Smooth muscle cell (in vitro differentiated cells): ENCODE data around the gene HOXA5. TPM values are rescaled to one million over a fixed set of nuclear protein-coding genes. Genes with fewer than 3 reads are reported as not detected.
A peak's percentile ranks its signal among the peaks of the same experiment; 100 is the strongest.

Experiments
- DNase-seq: peaks from one replicate; lab custom pipeline; 2025; ENCODE audit not compliant: unreplicated experiment; lab: John Stamatoyannopoulos, UW
- H2AFZ ChIP-seq: fragments of 200-600 bp; sonication (generic); 2 replicates; pipeline ENCODE4 v1.6.0; 2016; ENCODE audit warnings: antibody characterized with exemption, low read depth, mild to moderate bottlenecking
- H3F3A ChIP-seq: fragments of 200-600 bp; sonication (generic); 2 replicates; pipeline ENCODE4 v1.6.0; 2017; ENCODE audit warnings: antibody characterized with exemption, low read depth
- H3K27ac ChIP-seq: fragments of 200-600 bp; sonication (generic); 2 replicates; pipeline ENCODE4 v1.5.1; 2016; ENCODE audit warnings: low read depth, mild to moderate bottlenecking
- H3K27me3 ChIP-seq: fragments of 200-600 bp; sonication (generic); 2 replicates; pipeline ENCODE4 v1.6.1; 2016; ENCODE audit warnings: low read depth, mild to moderate bottlenecking
- H3K36me3 ChIP-seq: fragments of 200-600 bp; sonication (generic); 2 replicates; pipeline ENCODE4 v1.5.1; 2016; ENCODE audit warnings: low read depth
- H3K4me1 ChIP-seq: fragments of 200-600 bp; sonication (generic); 2 replicates; pipeline ENCODE4 v1.5.1; 2016; ENCODE audit warnings: low read depth
- H3K4me2 ChIP-seq: fragments of 200-600 bp; sonication (generic); 2 replicates; pipeline ENCODE4 v1.6.0; 2016; ENCODE audit warnings: mild to moderate bottlenecking
- H3K4me3 ChIP-seq: fragments of 200-600 bp; sonication (generic); 2 replicates; pipeline ENCODE4 v1.5.1; 2016; ENCODE audit warnings: mild to moderate bottlenecking
- H3K79me2 ChIP-seq: fragments of 200-600 bp; sonication (generic); 2 replicates; pipeline ENCODE4 v1.6.0; 2016; ENCODE audit warnings: low read depth, mild to moderate bottlenecking
- H3K9ac ChIP-seq: fragments of 200-600 bp; sonication (generic); 2 replicates; pipeline ENCODE4 v1.6.0; 2016; ENCODE audit warnings: low read depth
- H3K9me3 ChIP-seq: fragments of 200-600 bp; sonication (generic); replicated peaks from 2 replicates; pipeline ENCODE4 v1.5.1; 2016; ENCODE audit warnings: low read depth
- H4K20me1 ChIP-seq: fragments of 200-600 bp; sonication (generic); 2 replicates; pipeline ENCODE4 v1.6.0; 2016; ENCODE audit warnings: low read depth
- CTCF ChIP-seq: fragments of 200-600 bp; sonication (generic); IDR thresholded peaks from 2 replicates; pipeline ENCODE4 v1.5.1; 2017; ENCODE audit warnings: borderline replicate concordance, mild to moderate bottlenecking, antibody characterized with exemption; ENCODE audit not compliant: insufficient read depth, poor library complexity, severe bottlenecking
- WGBS: methylation state at CpG from one replicate; pipeline ENCODE4 v1.1.7; 2016; ENCODE audit warnings: low lambda C conversion rate; 5-methylcytosine and 5-hydroxymethylcytosine counted together
- polyA plus RNA-seq: library from polyadenylated mRNA; unstranded; fragments of >200 nt; fragmentation: Nextera tagmentation; extraction: Ambion mirVana; gene quantifications from 2 replicates; pipeline ENCODE4 v1.2.1, GENCODE V29; 2016
- total RNA-seq: library from RNA; depleted of rRNA; stranded (reverse); fragments of >200 nt; gene quantifications from 2 replicates; pipeline ENCODE4 v1.2.3, GENCODE V29; 2014

Gene HOXA5
- total and polyA plus RNA-seq, 2 experiments from 2014 or later = 0.98 to 2.1 TPM

- Histone ChIP-seq H3K27ac (no peak overlapping the region), H3K4me3 (peak overlapping the region; percentile 24), H4K20me1 (peaks cover 18% of the 10 kb centered on the region), H3K36me3 (no peaks in the 10 kb centered on the region), H3K4me1 (peaks cover 11% of the 10 kb centered on the region), H3K4me2 (peak overlapping the region; percentile 80), H3K27me3 (peaks cover 100% of the 10 kb centered on the region), H2AFZ (no peak overlapping the region), H3K9me3 (no peaks in the 10 kb centered on the region), H3K79me2 (no peaks in the 10 kb centered on the region), H3F3A (no peaks in the 10 kb centered on the region), H3K9ac (no peak overlapping the region)
- 6% methylated on average over 50 of the region's 66 CpGs for WGBS
- no peak for DNase-seq
- no peak for TF ChIP-seq CTCF
Observed at GRCh38 chr7:27110186-27111031, 33.1 kb downstream of the HOXA5 start.

- H3K27me3 ChIP-seq = peaks cover 100% of the 10 kb centered on the region
- no peaks in the 10 kb centered on the region for H3F3A ChIP-seq
- peaks cover 12% of the 10 kb centered on the region for H4K20me1 ChIP-seq
- H3K9ac ChIP-seq = no peak overlapping the region
- H3K4me3 ChIP-seq = no peak overlapping the region
- H3K27ac ChIP-seq = no peak overlapping the region
- WGBS = 78% methylated on average over 4 of the region's 4 CpGs
- H3K36me3 ChIP-seq = no peaks in the 10 kb centered on the region
- H2AFZ ChIP-seq = no peak overlapping the region
- peaks cover 11% of the 10 kb centered on the region for H3K4me1 ChIP-seq
- DNase-seq = no peak
- no peak overlapping the region for H3K4me2 ChIP-seq
- no peaks in the 10 kb centered on the region for H3K9me3 ChIP-seq
- no peak for TF ChIP-seq CTCF
- H3K79me2 ChIP-seq = no peaks in the 10 kb centered on the region
Observed at GRCh38 chr7:27109466-27110185, 33.9 kb downstream of the HOXA5 start.

DNA sequence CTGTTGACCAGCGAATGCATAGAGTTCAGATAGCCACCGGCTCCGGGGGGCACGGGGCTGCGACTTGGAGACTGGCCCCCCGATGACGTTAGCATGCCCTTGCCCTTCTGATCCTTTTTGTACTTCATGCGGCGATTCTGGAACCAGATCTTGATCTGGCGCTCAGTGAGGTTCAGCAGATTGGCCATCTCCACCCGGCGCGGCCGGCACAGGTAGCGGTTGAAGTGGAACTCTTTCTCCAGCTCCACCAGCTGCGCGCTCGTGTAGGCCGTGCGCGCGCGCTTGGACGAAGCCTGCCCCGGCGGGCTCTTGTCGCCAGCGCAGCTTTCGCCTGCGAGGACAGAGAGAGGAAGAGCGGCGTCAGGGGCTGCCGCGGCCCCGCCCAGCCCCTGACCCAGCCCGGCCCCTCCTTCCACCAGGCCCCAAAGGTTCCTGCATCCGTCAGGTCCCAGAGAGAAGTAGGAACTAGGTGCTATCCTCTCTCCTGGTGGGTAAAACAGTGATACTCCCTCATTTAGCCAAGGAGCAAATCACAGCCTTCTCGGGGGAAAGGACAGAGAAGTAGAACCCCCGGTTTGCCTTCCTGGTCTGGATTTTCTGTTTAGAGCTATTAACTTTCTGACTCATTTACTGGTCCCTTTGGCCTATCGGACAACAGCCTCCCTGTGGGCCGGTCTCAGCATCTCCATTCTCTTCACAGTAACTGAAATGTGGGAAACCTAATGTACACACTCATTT is 34.9 kb downstream of the HOXA5 start:
- Histone ChIP-seq H4K20me1 (peaks cover 12% of the 10 kb centered on the region), H3F3A (no peaks in the 10 kb centered on the region), H3K27ac (no peak overlapping the region), H3K9me3 (no peaks in the 10 kb centered on the region), H3K4me2 (peak overlapping the region; percentile 75), H3K9ac (no peak overlapping the region), H3K36me3 (no peaks in the 10 kb centered on the region), H3K4me3 (peak overlapping the region; percentile 10), H3K4me1 (peaks cover 11% of the 10 kb centered on the region), H3K27me3 (peaks cover 100% of the 10 kb centered on the region), H2AFZ (no peak overlapping the region), H3K79me2 (no peaks in the 10 kb centered on the region)
- no peak for DNase-seq
- WGBS = 2% methylated on average over 36 of the region's 41 CpGs
- TF ChIP-seq CTCF = no peak
